Muscle layer of duodenum (tissue), 2 donors: Measurements from ENCODE around the gene NT5C1A.

Experiments used
- H3K27ac ChIP-seq: one replicate; pipeline ENCODE4 v1.7.0; 2013; ENCODE audit warnings: mild to moderate bottlenecking, low read length
- H3K27me3 ChIP-seq: one replicate; pipeline ENCODE4 v1.7.0; 2013; ENCODE audit warnings: low read depth, mild to moderate bottlenecking, control low read depth, low read length
- H3K36me3 ChIP-seq, 2 donors: one replicate each; pipeline ENCODE4 v1.7.0; 2013; ENCODE audit warnings: low read length in 2 of 2, control low read depth in 1 of 2, mild to moderate bottlenecking in 1 of 2; ENCODE audit not compliant: insufficient read depth in 2 of 2, control insufficient read depth in 1 of 2
- H3K4me1 ChIP-seq, 2 donors: one replicate each; pipeline ENCODE4 v1.7.0; 2013; ENCODE audit warnings: low read length in 2 of 2, mild to moderate bottlenecking in 2 of 2, control low read depth in 1 of 2, moderate library complexity in 1 of 2; ENCODE audit not compliant: insufficient read depth in 2 of 2, control insufficient read depth in 1 of 2
- H3K4me3 ChIP-seq, 2 donors: one replicate each; pipeline ENCODE4 v1.7.0; 2013; ENCODE audit warnings: low read length in 2 of 2, low read depth in 1 of 2, mild to moderate bottlenecking in 1 of 2
- H3K9me3 ChIP-seq, 2 donors: one replicate each; pipeline ENCODE4 v1.7.0; 2013; ENCODE audit warnings: low read length in 2 of 2, control low read depth in 1 of 2, mild to moderate bottlenecking in 1 of 2; ENCODE audit not compliant: control insufficient read depth in 1 of 2
- donor health status: healthy.

NT5C1A gene

DNA sequence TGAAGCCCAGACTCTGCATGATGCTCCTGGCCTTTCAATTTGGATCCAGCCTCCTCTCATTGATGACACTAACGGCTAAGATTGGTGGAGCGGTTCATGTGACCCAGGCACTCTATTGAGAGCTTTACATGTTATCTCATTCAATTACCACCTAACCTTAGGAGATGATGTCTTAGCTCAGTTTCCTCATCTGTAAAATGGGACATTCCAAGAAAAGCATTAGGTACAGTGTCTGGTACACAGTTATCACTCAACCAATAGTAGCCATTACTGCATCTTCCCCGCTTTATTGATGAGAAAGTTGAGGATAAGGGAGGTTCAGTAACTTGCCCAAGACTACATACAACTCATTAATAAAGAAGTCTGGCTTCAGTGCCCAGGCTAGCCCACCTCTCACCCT, 49.5 kb downstream of the NT5C1A start:
- Histone ChIP-seq H3K9me3 (no peaks in the 10 kb centered on the region), H3K27me3 (no peaks in the 10 kb centered on the region), H3K27ac (no peak overlapping the region), H3K36me3 (no peaks in the 10 kb centered on the region), H3K4me1 (peaks cover 0 to 10% of the 10 kb centered on the region in 2 donors), H3K4me3 (no peak overlapping the region)

DNA sequence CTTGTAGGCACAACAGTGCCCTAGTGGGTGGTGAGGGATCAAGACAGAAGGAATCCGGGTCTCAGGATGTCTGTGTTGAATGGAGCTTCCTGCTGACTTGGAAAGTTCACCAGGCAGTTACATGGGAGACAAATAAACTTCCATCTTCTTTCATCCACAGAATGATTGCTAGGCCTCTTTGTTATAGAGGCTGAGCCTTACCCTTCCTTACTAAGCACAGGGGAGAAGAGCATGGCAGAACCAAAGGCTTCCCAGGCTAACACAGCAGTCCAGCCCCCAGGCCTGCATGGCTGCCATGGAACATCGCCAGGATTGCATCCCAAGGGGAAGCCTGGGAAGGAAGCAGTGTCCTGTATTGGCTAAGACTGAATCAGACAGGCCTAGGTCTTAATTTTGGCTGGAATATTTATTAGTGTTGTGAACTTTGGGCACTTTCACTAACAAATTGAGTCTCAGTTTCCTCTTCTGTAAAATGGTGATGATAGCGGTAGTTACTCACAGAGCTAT, 51.2 kb downstream of the NT5C1A start:
- Histone ChIP-seq H3K27ac (no peak overlapping the region), H3K9me3 (no peaks in the 10 kb centered on the region), H3K4me1 (peaks cover 0 to 4% of the 10 kb centered on the region in 2 donors), H3K27me3 (no peaks in the 10 kb centered on the region), H3K36me3 (no peaks in the 10 kb centered on the region), H3K4me3 (no peak overlapping the region)

DNA sequence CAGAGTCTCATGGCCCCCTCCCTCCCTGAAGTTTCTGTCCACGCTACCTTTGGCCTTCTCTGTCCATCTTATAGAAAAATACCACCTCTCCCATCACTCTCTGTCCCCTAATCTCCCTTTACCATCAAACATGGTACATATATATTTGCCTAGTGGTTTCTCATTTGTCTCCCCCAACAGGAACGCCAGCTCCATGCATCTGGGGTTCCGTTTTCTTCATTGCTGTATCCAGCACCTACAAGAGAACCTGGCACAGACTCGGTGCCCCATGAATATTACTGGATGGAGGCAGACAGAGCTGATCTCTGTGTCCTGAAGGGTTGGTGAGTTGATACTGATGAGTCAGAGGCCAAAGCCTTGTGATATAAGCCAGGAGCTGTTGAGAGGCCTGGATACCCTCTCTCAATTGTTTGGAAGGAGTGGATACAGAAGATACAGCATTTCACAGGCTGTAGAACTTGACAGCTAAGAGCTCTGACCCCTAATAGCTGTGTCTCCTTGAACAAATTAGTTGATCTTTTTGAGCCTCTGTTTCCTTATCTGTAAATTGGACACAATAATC, 54.3 kb downstream of the NT5C1A start:
- Histone ChIP-seq H3K9me3 (no peaks in the 10 kb centered on the region), H3K27me3 (no peaks in the 10 kb centered on the region), H3K4me3 (no peak overlapping the region), H3K36me3 (no peaks in the 10 kb centered on the region), H3K4me1 (no peaks in the 10 kb centered on the region), H3K27ac (no peak overlapping the region)

DNA sequence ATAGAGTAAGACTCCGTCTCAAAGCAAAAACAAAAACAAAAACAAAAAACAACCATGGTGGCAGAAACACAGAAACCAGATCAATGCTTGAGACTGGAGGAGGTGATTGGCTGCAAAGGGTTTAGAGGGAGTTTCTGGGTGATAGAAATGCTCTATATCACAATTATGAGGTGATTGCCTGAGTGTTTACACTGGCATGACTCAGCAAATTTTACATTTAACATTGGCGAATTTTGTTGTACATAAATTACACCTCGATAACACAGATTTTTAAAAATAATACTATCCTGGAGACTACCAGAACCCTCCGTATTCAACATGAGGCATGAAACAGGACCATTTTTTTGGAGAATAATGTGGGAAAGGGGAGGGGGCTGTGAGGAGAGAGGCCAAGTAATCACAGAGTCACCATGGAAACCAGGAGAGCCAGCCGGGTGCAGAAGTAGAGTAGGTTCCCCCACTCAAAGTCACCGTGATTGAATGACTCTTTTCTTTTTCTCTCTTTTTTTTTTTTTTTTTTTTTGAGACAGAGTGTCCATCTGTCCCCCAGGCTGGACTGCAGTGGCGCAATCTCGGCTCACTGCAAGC, 56.7 kb downstream of the NT5C1A start:
- peaks cover 0 to under 1% of the 10 kb centered on the region in 2 donors for H3K4me1 ChIP-seq
- no peaks in the 10 kb centered on the region for H3K9me3 ChIP-seq
- H3K4me3 ChIP-seq: no peak overlapping the region
- H3K27ac ChIP-seq: no peak overlapping the region
- no peaks in the 10 kb centered on the region for H3K27me3 ChIP-seq
- no peaks in the 10 kb centered on the region for H3K36me3 ChIP-seq

DNA sequence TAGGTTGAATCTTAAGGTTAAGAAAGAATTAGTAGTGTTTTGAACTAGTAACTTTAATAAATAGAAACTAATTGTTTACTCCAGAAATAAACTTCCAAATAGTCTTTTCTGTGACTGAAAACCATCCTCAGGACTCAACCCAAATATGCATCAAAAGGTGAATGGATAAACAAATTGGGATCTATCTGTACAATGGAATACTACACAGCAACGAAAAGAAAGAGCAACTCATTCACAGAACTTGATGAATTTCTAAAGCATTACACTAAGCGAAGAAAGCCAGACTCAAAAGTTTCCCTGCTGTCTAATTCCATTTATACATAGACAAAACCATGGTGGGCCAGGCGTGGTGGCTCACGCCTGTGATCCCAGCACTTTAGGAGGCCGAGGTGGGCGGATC, 57.4 kb downstream of the NT5C1A start:
- Histone ChIP-seq H3K27ac (no peak overlapping the region), H3K4me3 (no peak overlapping the region), H3K27me3 (no peaks in the 10 kb centered on the region), H3K9me3 (no peaks in the 10 kb centered on the region), H3K4me1 (peaks cover 0 to 8% of the 10 kb centered on the region in 2 donors), H3K36me3 (no peaks in the 10 kb centered on the region)

DNA sequence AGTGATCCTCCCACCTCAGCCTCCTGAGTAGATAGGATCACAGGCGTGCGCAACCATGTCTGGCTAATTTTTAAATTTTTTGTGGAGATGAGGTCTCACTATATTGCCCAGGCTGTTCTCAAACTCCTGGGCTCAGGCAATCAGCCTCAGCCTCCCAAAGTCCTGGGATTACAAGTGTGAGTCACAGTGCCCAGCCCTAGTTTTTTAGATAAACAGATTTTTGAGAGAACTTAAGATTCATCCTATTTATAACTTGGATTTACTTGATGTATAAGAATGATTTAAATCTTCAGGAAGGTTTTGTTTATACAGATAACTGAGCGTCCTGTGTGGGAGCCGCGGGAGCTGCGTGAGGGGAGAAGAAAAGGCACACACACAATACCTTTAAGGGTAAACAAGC, 58.7 kb downstream of the NT5C1A start:
- peaks cover 0 to 10% of the 10 kb centered on the region in 2 donors for H3K4me1 ChIP-seq
- no peak overlapping the region for H3K4me3 ChIP-seq
- H3K27ac ChIP-seq: no peak overlapping the region

DNA sequence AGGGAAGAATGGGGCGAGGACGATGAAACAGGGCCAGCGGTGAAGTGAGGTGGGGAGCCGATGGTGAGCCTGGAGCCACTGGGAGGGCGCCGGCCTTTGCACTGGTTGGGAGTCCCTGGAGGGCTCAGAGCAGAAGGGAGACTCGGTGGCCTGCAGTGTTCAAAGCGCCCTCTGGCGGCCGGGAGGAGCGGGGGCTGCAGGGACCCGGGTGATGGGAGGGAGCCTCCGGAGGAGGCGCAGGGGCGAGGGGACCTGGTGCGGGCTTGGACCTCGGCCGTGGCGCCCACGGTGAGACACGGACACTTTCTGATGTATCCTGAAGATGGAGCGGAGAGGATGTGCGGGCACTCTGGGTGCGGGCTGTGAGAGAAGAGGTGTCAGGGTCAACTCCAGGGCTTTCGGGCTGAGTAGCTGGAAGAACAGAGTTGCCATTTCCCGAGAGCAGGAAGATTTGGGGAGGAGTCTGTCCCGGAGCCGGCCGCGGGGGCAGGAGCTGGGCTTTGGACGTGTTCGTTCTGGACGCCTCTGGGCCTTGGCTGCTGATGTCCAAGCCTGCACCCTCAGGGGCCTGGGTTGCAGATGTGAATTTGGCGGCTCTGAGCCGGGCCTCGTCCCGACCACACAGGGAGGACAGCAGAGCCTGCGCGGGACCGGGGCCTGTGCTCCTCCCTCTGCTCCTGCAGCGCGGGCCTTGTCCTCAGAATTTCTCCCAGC, 62.1 kb downstream of the NT5C1A start:
- H3K27ac ChIP-seq: no peak overlapping the region
- H3K4me3 ChIP-seq: no peak overlapping the region

More for the DNA sequence above, 58.7 kb downstream of the NT5C1A start:
- Histone ChIP-seq H3K27me3 (no peaks in the 10 kb centered on the region), H3K9me3 (no peaks in the 10 kb centered on the region), H3K36me3 (no peaks in the 10 kb centered on the region)

More for the DNA sequence above, 62.1 kb downstream of the NT5C1A start:
- Histone ChIP-seq H3K36me3 (no peaks in the 10 kb centered on the region), H3K9me3 (no peaks in the 10 kb centered on the region), H3K27me3 (no peaks in the 10 kb centered on the region), H3K4me1 (peaks cover 0 to 10% of the 10 kb centered on the region in 2 donors)
